Tongue (tissue), 2 donors: ENCODE results near the gene MFNG. TPM values are rescaled to one million over a fixed set of nuclear protein-coding genes. Genes with fewer than 3 reads are reported as not detected.

ENCODE experiments used
- DNase-seq: peaks from one replicate; pipeline ENCODE4 v3.0.0-alpha.2; 2015
- total RNA-seq: library from RNA; depleted of rRNA; stranded (reverse); fragments of >200 nt; gene quantifications from one replicate; pipeline ENCODE4 v1.2.3, GENCODE V29; 2014

The MFNG gene
- total RNA-seq, 1 donor from 2014 or later = 8.7 TPM

DNA sequence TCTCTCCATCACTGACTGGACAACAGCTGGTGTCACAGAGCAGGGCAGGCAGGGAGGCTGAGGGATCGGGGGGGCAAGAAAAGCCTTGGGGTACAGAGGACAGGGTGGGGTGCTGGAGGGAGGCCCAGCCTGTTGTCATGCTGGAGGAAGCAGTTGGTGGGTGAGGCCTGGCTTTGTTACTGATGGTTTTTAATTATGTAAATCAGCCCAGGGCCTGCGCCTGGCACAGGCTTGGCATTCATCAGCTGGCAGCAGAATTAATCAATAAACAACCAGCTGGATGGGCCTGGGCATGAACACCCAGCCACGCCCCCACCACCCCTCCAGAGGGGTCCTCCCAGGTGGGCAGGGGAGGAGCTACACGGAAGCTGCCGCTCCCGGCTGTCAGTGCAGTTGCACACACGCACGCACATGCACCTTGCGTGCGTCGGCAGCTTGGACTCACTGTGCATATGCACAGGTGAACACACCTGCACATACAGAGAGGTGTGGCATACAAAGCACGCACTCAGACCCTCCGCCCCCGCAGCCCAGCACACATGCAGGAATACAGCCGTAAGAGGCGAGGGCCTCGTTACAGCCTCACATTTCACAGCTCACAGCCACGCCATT lies 37.6 kb downstream of the MFNG start:
- no peak for DNase-seq

DNA sequence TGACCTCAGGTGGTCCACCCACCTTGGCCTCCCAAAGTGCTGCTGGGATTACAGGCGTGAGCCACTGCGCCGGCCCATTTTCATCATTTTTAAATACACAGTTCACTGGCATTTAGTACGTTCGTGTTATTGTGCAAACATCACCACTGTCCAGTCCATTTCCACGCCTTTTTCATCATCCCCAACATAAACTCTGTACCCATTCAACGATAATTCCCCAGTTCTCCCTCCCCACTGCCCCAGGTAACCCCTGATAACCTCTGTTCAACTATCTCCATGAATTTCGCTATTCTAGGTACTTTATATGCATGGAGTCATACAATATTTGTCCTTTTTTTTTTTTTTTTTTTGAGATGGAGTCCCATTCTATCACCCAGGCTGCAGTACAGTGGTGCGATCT lies 40.7 kb downstream of the MFNG start:
- no peak for DNase-seq

DNA sequence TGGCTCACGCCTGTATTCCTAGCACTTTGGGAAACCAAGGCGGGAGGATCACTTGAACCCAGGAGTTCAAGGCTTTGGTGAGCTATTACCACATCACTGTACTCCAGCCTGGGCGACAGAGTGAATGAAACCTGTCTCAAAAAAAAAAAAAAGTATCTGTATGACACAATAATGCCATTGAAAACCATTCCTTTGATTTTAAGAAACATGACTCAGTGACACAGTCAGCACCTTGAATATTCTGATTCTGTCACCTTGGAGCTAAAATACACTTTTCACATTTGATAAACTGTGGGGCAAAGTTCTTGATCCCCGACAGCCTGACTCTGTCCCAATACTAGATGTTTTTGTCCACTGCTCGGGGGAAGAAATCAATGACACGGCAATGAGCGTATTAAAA lies 42.2 kb downstream of the MFNG start:
- DNase-seq = no peak

DNA sequence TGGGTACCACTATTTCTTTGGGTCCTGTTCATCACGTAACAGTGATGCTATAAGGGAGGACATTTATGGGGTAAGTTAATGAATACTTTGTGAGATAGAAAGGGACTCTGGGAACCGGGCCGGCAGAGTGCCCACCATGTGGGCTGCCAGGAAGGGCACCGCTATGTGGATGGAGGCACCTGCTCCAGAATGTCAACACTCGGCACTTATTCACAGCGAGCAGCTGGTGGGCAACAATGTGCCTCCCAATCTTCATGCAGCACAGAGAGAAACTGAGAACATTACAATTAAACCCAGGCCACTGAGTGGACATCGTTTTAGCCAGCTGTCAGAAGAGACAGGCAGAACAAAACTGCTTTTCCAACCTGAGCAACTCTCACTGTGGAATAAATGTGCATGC lies 43.1 kb downstream of the MFNG start:
- peak; percentile 69 for DNase-seq

DNA sequence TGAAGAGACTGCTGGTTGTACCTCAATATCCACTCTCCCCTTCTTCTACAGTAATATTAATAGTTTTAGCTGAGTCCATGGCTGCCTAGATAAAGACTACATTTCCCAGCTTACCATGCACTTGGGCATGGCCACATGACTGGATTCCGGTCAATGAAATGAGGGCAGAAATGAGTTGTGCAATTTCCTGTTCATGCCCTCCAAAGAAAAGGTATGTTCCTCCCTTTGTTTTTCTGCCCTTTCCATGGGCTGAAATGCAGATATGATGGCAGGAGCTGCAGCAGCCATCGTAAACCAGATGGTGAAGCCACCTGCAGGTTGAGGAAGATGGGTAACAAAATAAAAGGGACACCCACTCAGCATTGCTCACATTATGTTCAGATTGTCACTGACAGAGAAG lies 43.6 kb downstream of the MFNG start:
- DNase-seq = no peak

DNA sequence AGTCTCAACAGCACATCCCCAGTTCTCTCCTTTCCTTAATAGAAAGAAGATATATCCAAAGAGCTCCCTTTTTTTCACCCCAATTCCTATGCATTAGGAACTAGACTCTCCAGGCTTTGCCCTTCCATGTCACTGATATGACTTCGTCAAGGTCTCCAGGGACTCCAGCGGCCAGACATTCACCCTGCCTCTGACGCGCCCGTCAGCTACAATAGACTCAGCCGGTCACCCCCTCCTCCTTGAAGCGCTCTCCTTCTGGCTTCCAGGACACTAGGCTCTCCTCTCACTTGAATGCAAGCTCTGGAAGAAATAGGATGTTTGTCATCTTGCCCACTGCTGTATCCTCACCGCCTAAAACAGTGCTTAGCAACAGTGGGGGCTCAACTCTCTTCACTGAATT lies 44.0 kb downstream of the MFNG start:
- no peak for DNase-seq

DNA sequence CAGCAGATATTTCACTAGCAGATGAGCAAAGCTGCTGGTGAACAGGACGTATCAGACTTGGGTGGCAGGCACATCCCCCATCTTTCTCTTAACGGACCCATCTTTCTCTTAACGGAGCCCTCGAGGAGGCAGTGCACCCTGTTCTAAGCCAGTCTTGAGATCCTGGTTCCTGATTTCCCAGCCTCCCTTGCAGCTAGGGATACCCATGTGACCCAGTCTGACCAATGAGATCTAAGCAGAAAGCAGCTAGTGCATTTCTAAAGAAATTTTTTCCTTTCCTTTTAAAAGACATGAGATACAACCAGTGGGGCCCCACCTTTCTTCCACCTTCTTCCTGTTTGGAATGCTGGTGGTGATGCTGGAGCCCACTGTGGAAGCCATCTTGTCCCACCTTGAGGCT lies 45.3 kb downstream of the MFNG start:
- no peak for DNase-seq

DNA sequence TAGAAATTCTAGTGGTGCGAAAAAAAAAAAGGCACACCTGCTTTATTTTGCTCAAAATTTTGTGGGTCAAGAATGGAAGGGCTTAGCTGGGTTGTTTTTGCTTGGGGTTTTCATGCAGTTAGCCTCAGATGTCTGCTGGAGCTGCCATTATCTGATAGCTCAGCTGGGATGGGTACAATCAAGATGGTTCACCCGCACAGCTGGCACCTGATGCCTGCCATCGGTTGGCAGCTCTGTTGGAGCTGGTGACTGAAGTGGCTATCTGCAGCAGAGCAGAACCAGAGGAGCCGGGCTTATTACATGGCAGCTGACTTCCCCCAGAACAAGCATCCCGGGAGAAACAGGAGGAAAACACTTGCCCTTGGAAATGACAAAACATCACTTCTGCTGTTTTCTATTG lies 46.8 kb downstream of the MFNG start:
- no peak for DNase-seq

DNA sequence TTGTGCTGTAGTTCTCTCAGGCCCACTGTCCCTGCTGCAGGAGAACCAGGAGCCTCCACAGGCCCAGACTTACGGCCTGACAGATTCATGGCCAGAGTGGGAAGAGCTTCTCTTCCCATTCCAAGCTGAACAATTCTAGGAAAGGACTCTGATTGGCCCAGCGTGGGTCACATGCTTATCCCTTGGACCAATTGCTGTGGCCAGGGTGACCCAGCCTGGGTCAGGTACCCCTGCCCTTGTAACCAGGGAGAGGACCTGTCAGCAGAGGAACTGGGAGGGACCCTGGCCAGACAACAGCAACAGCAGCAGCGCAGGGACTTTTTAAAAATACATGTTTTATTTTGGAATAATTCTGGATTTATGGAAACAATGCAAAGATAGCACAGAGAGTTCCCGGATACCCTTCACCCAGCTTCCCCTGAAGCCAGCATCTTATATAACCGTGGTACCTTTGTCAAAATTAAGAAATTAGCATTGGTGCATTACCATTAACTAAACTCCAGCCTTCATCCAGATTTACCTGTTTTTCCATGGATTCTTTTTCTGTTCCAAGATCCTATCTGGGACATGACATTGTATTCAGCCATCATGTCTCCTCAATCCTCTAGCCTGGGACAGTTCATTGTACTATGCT lies 50.1 kb downstream of the MFNG start:
- DNase-seq = no peak

DNA sequence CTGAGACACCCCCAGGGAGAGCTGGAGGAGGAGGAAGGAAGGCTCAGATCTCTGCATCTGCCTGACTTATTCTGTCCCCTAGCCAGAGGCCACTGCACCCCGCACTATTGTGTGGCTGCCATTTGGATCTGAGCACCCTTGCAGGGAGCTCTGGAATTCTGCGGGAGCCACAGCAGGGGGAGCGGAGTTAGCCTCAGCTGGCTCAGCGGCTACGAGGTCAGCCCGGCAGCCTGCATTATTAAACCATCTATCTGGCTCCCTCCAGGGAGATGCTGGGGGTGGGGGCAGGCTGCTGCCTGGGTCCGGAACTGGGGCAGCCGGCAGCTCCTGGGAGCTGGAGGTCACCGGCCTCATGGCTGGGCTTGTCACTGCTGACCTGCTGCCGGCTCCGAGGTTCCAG lies 52.4 kb downstream of the MFNG start:
- no peak for DNase-seq

DNA sequence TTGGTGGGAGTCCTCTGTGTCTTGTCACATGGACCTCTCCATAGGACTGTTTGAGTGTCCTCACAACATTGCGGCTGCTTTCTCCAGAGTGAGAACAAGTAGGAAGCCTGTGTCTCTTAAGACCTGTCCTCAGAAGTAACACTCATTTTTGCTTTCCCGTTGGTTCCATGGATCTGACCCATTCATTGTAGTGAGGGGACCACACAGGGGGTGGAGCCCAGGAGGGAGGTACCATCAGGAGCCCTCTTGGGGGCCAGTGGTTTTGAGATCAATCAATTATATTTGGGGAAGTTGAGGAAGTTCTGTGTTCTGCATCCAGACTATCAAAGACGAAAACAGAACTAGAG lies 53.5 kb downstream of the MFNG start:
- DNase-seq = no peak

DNA sequence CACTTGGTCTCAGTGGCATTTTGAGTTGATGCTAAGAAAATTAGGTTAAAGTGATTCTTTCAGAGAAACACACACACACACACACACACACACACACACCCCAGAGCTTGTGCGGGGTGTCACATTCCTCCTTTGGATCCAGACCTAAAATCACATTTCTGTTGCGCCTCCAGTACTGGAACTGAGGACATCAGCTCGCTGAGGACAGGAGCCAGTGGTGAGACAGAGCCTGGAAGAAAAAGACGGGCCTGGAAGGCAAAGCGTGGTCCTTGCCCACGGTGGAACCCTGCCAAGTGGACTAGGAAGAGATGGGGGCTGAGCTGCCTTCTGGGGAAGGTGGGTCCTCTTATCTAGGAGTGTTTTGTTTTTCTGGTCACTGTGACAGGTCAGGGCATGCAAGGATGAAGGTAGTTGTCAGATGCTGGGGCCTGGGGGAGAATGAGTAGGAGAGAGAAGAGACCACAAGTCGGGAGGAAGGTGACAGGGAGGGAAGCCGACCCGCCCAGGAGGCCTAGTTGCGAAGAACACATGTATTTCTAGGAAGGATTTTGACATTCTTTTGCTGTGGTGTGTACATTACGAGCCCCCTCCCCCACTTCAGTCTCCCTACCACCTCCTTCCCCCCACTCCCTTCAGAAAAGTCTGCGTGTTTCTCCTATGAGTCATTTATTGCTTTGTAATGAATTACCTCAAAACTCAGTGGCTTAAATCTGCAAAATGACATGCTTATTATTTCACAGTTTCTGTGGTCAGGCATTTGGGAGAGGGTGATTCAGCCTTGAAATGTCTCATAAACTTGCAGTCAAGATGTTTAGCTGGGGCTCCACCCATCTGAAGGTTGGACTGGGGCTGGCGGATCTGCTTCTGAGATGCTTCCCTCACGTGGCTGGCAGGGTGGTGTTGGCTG lies 54.1 kb downstream of the MFNG start:
- no peak for DNase-seq

DNA sequence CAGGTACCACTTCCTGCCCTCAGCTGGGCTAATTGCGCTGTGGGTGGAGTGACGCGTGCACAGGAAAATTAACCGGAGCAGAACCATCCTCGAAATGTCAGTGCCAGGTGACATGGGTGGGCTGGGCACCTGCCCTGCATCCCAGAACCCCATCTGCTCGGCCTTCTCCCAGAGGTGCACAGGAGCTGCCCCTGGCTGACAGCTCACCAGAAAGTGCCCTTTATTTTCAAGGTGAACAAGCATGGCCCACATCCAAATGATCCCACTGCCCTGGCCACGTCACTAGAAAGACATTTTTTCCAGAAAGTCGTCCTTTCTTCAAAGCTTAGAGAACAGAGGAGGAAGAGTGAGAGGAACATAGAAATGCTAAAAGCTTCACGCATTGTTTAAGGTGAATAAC lies 54.8 kb downstream of the MFNG start:
- no peak for DNase-seq

DNA sequence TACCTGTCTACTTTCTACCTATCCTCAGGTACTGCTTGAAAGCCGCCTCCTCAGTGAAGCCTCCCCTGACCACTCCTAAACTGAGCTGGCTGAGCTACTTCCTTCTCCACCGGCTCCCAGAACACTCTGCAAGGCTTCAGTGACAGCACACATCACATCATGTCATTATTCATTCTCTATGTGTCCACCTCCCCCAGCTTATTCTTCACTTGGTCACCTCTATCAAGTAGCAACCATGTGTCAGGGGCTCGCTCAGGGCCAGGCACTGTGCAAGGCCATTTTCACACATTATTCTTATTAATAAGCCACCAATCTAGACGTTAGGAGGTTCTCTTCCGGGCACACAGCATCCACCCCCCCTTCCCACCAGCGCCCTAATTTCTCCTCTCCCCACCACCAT lies 55.2 kb downstream of the MFNG start:
- DNase-seq = no peak

DNA sequence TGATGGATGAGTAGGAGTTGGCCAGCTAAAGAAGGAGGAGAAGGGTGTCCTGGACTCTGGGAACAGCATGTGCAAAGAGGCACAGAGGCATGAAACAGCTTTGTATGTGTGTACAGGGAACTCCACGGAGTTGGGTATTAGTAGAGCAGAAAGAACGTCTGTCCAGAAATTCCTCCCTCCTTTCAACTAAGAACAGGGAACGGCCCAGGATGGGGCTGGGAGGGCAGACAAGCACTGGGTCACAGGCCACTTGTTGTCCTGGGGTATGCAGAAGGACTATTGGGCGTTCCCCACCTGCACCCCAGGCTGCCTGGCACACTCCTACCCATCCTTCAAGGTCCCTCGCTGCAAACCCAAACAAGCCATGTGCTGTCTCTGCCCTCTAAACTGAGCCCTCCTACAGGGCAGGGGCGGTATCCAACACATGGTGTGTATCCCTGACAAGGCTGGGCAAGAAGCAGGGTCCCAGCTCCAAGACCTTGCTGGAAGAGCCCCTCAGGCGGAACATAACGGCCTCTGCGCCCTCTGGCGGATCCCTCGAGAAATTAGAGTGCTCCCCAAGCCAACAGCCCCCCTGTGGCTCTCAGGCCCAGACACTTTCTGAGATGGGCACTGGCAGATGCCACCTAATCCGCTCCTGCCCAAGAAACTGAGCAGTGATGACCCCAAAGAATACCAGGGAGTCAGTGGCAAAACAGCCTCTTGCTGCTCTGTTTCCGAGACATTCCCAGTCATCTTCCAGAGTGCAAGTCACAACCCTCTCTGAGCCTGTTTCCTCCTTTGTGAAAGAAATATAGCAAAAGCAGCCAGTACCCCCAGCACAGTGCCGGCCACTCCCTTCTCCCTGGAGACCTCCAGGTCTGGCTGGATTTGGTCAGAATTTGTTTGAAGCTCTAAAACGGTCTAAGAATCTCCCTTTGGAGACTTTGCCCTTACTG lies 57.3 kb downstream of the MFNG start:
- DNase-seq = peak; percentile 83

DNA sequence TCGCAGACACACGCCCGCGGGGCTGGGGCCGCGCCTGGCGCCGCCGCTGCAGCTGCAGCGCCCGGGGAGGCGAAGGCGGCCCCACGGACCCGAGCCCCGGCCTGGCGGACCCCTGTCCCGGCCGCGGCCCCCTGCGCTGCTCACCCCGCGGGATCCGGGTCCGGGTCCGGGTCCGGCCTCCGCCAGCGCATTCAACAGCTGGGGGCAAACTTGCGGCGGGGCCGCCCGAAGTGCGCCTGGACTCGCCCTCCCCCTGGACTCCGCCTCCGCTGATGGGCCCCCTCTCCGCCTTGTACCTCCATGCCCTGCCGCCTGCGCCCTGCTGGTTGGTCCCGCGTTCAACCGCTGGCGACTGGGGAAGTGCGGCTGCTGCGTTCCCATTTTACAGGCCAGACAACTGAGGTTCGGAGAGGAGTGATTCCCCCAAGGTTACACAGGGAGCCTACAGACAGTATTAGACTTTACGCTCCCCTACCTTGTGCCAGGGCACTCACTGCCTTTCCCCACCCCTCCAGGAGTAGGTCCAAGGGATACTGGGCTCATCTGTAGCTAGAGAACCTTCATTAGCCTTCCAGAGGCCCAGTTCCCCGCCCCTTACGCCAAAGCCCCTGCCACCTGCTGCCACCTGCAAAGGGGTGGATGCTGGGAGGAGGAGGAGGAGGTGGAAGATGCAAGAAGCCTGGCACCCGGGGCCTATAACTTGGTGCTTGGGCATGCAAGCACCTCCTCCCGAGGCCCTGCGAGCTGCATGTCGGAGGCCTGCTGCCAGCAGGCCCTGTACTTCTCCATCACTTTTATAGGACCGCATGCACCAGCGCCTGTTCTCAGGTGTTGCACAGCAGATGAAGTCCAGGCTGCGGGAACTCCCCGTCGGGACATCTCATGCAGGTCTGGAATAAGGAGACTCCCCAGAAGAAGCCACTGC lies 58.2 kb downstream of the MFNG start:
- no peak for DNase-seq

DNA sequence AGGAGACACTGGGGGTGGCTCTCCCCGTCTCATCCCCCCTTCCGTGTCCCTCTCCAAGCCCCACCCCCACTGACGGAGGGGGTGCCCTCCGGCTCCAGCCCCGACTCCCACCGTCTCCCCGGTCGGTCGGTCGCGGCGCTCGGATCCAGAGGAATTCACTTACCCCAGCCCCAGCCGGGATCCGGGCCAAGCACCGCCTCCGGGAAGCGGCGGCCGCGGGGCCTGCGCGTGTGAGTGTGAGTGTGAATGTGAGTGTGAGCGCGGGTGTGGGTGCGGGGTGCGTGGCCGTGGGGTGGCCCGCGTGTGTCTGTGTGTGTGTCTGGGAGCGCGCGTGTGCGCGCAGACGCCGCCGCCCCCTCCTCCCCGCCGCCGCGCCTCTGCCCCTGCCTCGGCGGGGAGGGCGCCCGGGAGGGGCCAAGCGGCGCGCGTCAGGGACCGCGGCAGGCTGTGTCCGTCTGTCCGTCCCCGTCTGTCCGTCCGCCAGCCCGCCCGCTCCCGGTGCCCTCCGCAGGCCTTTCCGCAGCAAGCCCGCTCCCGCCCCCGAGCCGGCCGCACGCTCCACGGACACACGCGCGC lies 59.0 kb downstream of the MFNG start, which contains the start of gene ELFN2:
Gene ELFN2, minus strand, starts transcription at position 345 of the 576 bp plus-strand sequence. CDS start 51,945 bp downstream, outside the sequence.
- peak; percentile 62 for DNase-seq

DNA sequence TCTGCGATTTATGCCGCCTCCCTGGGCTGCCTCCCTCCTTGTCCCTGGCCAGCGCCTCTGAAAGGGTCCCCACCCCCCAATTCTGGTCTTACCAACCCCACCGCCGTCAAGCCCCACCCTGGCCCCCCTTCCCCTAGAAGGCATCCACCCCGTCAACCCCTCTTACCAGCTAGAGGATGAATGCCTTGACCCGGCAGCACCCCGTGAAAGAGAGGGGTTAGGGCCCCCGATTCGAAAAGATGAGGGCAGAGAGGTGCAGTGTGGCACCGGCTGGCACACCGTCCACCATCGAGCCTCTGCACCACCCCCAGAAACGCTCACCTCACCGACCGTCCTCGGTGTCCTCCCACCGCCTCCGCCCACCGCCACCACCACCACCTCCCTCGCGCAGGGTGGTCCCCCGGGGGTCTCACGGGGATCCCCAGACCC lies 59.5 kb downstream of the MFNG start:
- no peak for DNase-seq

DNA sequence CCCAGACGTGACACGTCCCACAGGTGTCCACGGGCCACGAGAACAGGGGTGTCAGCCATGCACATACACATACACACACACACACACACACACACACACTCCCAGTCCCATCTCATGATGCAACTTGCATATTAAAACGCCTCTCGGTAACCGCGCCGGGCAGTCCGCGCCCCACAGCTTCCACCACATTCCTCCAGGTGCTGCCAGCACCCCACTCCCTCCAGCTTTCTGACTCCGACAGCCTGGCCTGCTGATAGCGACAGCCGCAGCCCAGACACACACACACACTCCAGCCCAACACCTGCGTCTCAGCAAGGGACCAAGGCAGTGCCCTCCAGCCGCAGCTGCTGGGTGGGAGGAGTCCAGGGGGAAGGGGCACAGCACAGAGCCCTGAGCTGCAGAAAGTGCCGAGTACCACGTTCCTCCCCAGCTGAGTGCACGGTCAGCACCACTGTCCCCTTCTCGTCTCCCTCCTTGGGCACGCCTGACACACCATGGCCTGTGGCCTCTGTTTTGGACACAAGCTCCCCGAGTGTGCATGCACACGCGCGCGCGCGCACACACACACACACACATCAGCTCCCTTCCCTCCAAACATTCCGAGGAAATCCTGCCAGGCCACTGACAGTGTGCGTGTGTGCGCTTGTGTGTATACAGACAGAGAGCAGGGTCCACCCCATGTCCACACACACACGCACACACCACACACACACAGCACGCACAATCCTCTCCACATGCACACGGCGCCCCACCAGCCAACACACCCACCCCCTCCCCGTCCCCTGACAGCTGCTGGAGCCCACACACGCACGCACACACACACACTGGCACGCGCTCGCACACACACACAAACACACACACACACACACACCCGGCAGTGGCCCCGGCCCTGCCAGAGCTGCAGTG lies 60.1 kb downstream of the MFNG start:
- peak; percentile 80 for DNase-seq

DNA sequence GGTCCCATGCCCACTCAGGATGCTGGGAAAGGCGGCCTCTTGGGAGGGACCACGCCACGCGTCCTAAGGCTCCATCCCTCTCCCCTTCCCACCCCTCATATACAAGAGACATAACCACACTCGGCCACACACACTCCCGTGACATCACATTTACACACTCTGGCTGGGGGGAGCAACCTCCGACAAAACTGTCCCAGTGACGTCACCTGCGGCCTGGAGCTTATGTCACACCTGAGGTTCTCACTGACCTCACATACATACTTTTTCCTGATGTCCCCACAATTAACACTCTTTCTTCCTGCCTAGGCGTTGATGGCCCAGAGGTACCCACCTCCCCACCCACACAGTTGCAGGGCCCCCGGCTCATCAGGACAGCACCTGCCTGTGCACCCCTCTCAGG lies 60.8 kb downstream of the MFNG start:
- DNase-seq = no peak
